ENCODE measurements around the gene TMEM207.

GRCh38 chr3:190499122-190499521 lies 49.4 kb upstream of the TMEM207 start:
- TF ChIP-seq REST (IDR thresholded peaks at IDR 0.05; ENCODE audit: insufficient replicate concordance, low read depth) (no peak), CTCF (IDR thresholded peaks at IDR 0.05; ENCODE audit: insufficient read depth, low read length) (no peak), POLR2AphosphoS5 (IDR thresholded peaks at IDR 0.05; ENCODE audit: low read depth) (no peak), GABPA (IDR thresholded peaks at IDR 0.05; ENCODE audit: low read depth) (no peak)
